Calu3 (cell line): ENCODE data around the gene NAALADL2. TPM values are rescaled to one million over a fixed set of nuclear protein-coding genes. Genes with fewer than 3 reads are reported as not detected.

Source experiments
- BruUV-seq: library from RNA; stranded (reverse); fragments of 400-500 nt; replicated peaks from 2 replicates; lab custom pipeline; 2021; lab: Mats Ljungman, UMichigan
- CTCF ChIA-PET: fragments of 300-600 bp; sonication (Branson Sonifier 250); formaldehyde crosslinking; loops from one replicate; lab custom pipeline; 2022; ENCODE audit warnings: antibody characterized with exemption; lab: Charles Lee
- DNase-seq: peaks from one replicate; pipeline ENCODE4 v3.0.0; 2022
- H3K27ac Mint-ChIP-seq: one replicate; pipeline ENCODE4 v1.8.0; 2022; ENCODE audit warnings: mixed read lengths; ENCODE audit not compliant: unreplicated experiment
- H3K27me3 Mint-ChIP-seq: one replicate; pipeline ENCODE4 v1.8.0; 2022; ENCODE audit warnings: mixed read lengths; ENCODE audit not compliant: unreplicated experiment
- H3K36me3 Mint-ChIP-seq: one replicate; pipeline ENCODE4 v1.8.0; 2022; ENCODE audit warnings: mild to moderate bottlenecking, moderate library complexity, mixed read lengths; ENCODE audit not compliant: insufficient read depth, unreplicated experiment
- H3K4me1 Mint-ChIP-seq: one replicate; pipeline ENCODE4 v1.8.0; 2022; ENCODE audit warnings: mild to moderate bottlenecking, low read depth, mixed read lengths; ENCODE audit not compliant: unreplicated experiment
- H3K4me3 Mint-ChIP-seq: one replicate; pipeline ENCODE4 v1.8.0; 2022; ENCODE audit warnings: mild to moderate bottlenecking, low read depth, moderate library complexity, mixed read lengths; ENCODE audit not compliant: unreplicated experiment
- H3K9me3 Mint-ChIP-seq: one replicate; pipeline ENCODE4 v1.8.0; 2022; ENCODE audit warnings: low read depth, mixed read lengths; ENCODE audit not compliant: unreplicated experiment
- intact Hi-C: fragments of 100-400 bp; cut with micrococcal nuclease; formaldehyde crosslinking; loops from one replicate; pipeline ENCODE4 v1.10.0; 2022; ENCODE audit not compliant: unreplicated experiment
- total RNA-seq: library from RNA; stranded (reverse); gene quantifications from 2 replicates; pipeline ENCODE4 v1.2.3, GENCODE V29; 2022
- TF ChIP-seq, protein P1 (sequence below): fragments of 200-600 bp; IDR thresholded peaks from one replicate; pipeline ENCODE4 v1.8.0; 2022; ENCODE audit warnings: antibody characterized with exemption; ENCODE audit not compliant: unreplicated experiment

NAALADL2 gene
- total RNA-seq, 1 experiment from 2014 or later, result 36.9 TPM

- intact Hi-C loops, result no loop called here
- TF ChIP-seq, protein P1, sequence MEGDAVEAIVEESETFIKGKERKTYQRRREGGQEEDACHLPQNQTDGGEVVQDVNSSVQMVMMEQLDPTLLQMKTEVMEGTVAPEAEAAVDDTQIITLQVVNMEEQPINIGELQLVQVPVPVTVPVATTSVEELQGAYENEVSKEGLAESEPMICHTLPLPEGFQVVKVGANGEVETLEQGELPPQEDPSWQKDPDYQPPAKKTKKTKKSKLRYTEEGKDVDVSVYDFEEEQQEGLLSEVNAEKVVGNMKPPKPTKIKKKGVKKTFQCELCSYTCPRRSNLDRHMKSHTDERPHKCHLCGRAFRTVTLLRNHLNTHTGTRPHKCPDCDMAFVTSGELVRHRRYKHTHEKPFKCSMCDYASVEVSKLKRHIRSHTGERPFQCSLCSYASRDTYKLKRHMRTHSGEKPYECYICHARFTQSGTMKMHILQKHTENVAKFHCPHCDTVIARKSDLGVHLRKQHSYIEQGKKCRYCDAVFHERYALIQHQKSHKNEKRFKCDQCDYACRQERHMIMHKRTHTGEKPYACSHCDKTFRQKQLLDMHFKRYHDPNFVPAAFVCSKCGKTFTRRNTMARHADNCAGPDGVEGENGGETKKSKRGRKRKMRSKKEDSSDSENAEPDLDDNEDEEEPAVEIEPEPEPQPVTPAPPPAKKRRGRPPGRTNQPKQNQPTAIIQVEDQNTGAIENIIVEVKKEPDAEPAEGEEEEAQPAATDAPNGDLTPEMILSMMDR, result no peak
- Mint-ChIP-seq H3K9me3 (no peaks in the 10 kb centered on the region), H3K36me3 (no peaks in the 10 kb centered on the region), H3K27ac (no peak overlapping the region), H3K4me1 (no peaks in the 10 kb centered on the region), H3K4me3 (no peak overlapping the region), H3K27me3 (no peaks in the 10 kb centered on the region)
- CTCF ChIA-PET, result no interaction called here
- no TSS peak for BruUV-seq
- no peak for DNase-seq
These were observed 182.2 kb downstream of the NAALADL2 start for GRCh38 chr3:175041369-175041768.

DNA sequence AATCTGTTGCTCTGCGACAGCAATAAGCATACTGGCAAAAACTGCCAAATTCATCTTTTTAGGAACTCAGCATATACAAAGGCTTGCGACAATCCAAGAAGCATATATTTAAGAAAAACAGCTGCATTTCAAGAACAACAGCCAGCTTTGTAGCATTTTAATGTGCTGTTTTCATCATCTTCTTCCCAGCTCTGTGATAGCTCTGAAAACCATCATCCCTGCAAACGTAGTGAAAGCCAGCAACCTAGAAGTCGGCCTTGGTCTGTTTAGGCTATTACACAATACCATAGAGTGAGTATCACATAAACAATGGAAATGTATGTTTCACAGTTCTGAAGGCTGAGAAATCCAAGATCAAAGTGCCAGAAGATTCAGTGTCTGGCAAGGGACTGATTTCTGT, 187.5 kb downstream of the NAALADL2 start:
- no peak for DNase-seq
- intact Hi-C loops, result no loop called here
- no peak overlapping the region for H3K27ac Mint-ChIP-seq
- peaks cover 6% of the 10 kb centered on the region for H3K9me3 Mint-ChIP-seq
- no peaks in the 10 kb centered on the region for H3K27me3 Mint-ChIP-seq
- CTCF ChIA-PET, result no interaction called here
- H3K36me3 Mint-ChIP-seq, result no peaks in the 10 kb centered on the region
- no TSS peak for BruUV-seq
- no peaks in the 10 kb centered on the region for H3K4me1 Mint-ChIP-seq
- TF ChIP-seq, protein P1, result no peak
- no peak overlapping the region for H3K4me3 Mint-ChIP-seq

DNA sequence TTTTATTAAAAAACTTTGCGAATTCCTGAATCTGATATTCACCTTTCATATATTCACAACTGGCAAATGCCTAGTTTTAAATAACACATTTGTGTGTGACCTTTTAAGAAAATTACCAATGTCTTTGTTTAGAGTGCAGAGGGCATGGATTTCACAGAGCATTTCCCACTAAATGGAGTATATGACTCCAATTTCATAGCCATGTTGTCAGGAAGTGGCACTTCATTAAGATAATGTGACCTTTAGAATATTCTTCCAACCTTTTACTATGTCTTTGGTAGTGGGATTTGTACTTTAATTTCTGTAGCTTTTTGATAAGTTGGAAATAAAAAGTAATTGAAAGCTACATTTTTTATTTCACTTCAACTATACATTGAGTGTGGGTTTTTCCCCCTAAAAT, 188.7 kb downstream of the NAALADL2 start:
- TF ChIP-seq, protein P1, result no peak
- CTCF ChIA-PET, result no interaction called here
- no TSS peak for BruUV-seq
- Mint-ChIP-seq H3K9me3 (peaks cover 8% of the 10 kb centered on the region), H3K4me3 (no peak overlapping the region), H3K27ac (no peak overlapping the region), H3K4me1 (no peaks in the 10 kb centered on the region), H3K36me3 (no peaks in the 10 kb centered on the region), H3K27me3 (no peaks in the 10 kb centered on the region)
- intact Hi-C loops, result no loop called here
- DNase-seq, result no peak

- H3K36me3 Mint-ChIP-seq, result no peaks in the 10 kb centered on the region
- TF ChIP-seq, protein P1, result no peak
- no peaks in the 10 kb centered on the region for H3K27me3 Mint-ChIP-seq
- intact Hi-C loops, result no loop called here
- H3K9me3 Mint-ChIP-seq, result peaks cover 12% of the 10 kb centered on the region
- H3K4me1 Mint-ChIP-seq, result peaks cover 16% of the 10 kb centered on the region
- CTCF ChIA-PET, result no interaction called here
- no TSS peak for BruUV-seq
- H3K4me3 Mint-ChIP-seq, result no peak overlapping the region
- H3K27ac Mint-ChIP-seq, result no peak overlapping the region
- DNase-seq, result no peak
These were observed 198.3 kb downstream of the NAALADL2 start for GRCh38 chr3:175057401-175057800.
